ENCODE measurements around the gene OCLN.
"Not testable (repeated sequence)": the region's sequence is repeated elsewhere in the genome, so short reads cannot be mapped to it uniquely, and the experiment has no call there.

Gene OCLN

DNA sequence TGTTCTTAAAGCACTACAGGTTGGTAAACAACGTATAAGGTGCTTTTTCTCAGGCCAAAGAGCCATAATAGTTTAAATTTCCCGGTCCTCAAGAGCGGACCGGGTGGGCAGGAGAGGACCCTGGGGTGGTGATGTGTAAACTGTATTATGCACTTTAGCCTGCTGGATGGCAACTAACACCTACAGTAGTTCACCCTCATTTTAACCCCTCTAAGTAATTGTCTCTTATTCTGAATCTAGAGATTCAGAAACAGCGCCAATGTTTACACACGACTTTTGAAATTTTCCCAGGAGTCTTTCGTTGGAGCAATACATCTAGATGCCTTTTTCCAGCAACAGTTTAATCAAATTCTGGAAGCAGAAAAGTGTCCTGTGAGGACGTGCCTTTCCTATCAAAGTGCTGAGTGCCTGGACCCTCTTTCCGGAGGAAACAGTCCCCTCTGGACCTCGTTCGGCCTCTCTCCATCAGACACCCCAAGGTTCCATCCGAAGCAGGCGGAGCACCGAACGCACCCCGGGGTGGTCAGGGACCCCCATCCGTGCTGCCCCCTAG, 676 bp upstream of the OCLN start:
- FAIRE-seq, result no peak

DNA sequence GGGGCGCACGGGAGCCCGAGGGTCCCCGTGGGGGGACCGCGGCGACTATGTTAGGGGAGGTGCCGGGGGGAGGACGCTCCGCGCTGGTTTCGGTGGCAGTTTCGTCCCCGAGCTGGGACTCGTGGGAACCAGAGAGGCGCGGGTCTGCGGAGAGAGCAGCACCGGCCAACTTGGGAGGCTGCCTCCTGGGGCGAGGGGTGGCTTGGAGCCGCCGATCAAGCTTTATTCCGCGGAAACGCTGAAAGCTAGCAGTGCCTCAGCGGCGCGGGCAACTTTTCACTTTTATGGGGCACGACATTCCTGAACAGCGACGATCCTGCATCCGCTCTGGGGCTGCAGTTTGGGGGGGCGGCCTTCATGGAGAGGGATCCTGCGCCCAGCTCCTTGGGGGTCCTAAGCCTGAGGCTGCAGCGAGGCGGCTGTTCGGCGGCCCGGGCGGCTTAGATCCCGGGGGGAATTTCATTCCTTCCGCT, 369 bp downstream of the OCLN start:
- FAIRE-seq, result no peak

DNA sequence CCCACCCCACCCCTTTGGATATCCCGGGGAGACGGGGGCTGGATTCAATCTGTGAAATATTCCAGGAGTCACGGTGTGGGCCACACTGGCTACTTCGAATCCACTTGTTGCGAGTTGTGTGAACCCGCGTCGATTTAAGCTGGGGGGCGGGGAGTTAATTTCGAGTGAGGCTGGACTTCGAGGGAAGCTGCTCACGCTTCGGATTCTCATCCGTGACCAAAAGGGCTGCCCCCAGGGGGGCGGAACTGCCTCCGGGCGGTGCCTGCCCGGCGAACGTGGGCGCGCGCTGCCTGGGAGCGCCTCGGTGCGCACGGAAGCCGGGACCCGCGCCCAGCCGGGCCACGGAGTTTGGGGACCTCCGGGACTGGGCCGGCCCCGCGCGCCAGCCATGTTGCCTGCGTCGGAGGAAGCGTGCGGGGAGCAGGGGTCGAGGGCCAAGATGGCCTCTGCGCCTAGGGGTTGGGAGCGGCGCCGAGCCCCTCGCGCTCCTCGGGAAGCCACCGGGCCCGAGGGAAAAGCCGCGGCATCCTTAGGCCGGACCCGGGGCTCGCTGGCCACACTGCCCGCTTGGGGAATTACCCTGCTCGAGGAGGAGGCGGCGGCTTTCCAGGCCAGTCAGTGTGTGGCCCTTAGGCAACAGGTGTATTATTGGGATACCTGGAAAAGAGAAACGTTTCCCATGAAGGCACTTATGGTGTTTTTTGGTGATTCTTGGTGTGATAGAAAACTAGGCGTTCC, 975 bp downstream of the OCLN start:
- FAIRE-seq, result no peak

DNA sequence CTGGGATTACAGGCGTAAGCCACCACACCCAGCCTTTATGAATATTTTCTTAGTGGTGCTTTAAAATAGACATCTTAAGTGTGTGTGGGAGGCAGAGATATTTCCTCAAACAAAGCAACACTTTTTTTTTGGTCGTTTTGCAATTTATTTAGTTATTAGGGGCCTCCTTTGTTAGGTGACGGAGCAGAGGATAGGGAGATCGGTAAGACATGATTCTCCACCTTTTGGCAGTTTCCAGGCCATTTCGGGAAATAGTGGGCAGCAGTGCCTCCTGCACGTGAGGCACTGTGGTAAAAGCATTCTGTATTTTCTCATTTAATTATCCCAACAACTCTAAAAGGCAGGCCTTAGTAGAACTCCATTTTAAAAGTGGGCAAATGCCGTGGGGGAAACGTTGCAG, 1.9 kb downstream of the OCLN start:
- no peak for FAIRE-seq

DNA sequence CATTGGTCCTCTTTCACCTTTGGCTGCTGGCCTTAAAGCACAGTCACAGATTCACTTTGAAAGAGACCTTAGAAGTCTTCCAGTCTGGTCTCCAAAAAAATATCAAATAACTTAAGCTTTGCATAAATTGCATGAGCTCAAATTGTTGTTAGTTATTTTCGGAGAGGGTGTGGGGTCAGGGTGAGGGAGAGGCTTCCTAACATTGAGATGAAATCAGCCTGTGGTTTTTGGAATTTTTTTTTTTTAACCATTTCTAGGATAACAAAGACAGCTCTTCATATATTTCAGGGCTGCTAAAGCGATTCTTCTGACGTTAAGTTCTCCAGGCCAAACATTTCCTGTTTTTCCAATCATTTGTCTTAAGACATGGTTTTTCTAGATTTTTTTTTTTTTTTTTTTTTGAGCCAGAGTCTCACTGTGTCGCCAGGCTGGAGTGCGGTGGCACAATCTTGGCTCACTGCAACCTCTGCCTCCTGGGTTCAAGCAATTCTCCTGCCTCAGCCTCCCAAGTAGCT, 4.5 kb downstream of the OCLN start:
- no peak for FAIRE-seq

DNA sequence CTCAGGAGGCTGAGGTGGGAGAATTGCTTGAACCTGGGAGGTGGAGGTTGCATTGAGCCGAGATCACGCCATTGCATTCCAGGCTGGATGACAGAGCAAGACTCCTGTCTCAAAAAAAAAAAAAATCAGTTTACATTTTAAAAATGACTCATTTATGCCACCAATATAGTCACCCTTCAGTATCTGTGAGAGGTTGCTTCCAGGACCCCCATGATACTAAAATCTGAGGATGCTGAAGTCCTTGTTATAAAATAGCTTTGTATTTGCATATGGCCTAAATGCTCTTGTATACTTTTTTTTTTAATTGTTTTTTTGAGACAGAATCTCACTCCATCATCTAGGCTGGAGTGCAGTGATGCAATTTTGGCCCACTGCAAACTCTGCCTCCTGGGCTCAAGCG, 5.8 kb downstream of the OCLN start:
- no peak for FAIRE-seq

DNA sequence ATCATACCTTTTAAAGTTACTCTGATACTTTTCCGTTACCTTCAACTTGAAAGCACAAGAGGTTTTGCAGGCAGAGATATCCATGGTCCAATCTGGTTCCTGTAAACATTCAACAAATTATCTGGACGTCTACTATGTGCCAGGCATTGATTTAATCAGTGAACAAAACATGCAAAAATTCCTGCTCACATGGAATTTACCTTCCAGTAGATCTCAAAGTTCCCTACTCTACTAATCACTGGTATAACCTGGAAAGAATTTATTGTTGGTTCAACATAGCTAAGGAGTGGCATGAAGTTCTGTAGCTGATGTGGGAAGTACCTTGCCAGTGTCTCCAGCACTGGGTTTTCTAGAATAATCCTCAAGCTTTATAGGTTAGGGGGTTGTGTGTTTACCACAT, 9.8 kb downstream of the OCLN start:
- no peak for FAIRE-seq

DNA sequence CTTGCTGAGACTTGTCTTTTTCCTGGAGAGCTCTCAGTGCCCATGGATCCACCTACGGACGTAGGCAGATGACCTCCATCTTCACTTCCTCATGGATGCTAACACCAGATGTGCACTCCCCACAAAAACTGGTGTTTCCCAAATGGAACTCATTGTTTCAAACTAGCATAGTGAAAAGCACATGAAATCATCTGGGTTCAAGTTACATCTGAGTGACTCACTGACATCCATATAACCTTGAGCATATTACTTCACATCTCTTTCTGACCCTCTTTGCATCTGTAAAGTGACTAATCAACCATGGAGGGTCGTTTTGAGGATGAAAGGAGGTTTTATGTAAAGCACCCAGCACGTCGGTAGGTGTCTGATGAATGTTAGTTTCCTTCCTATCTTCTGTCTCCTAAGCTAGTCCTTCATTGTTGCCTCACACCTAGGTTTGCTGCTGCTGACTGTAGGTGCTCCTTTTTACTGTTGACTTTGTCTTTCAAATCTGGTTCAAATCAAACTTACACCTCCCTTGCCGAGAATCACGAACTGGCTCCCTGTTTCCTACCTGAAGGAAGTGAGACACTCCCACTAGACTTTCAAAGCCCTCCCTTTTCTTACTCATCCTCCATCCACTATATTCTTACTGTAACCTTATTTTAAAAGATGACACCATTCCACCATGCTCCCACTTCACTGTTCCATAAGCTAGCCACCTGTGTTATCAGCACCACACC, 10.3 kb downstream of the OCLN start:
- no peak for FAIRE-seq

DNA sequence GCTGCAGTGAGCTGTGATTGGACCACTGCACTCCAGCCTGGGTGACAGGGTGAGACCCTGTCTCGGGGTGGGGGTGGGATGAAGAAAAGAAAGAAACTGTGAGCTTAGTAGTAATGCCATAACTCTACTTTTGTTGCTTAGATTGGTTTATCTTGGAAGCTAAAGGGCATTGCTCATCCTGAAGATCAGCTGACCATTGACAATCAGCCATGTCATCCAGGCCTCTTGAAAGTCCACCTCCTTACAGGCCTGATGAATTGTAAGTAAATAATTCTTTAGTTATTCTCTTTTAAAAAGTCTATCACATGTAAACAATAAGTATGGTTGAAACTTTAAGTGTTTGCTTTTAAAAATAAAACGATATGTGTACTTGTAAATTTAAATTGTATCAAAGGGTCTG, 11.4 kb downstream of the OCLN start:
- no peak for FAIRE-seq

DNA sequence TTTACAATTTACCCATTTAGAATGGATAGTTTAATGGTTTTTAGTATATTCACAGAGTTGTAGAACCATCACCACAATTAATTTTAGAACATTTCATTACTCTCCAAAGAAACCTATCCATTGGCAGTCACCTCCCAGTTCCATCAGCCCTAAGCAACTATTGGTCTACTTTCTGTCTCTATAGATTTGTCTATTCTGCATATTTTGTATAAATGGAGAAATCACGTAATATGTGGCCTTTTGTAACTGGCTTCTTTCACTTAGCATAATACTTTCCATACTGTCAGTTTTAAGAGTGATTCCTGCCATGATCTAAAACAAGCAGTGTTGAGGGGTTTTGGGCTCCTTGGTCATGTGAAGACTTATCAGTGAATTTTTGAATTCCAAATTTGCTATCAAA, 12.7 kb downstream of the OCLN start:
- no peak for FAIRE-seq

DNA sequence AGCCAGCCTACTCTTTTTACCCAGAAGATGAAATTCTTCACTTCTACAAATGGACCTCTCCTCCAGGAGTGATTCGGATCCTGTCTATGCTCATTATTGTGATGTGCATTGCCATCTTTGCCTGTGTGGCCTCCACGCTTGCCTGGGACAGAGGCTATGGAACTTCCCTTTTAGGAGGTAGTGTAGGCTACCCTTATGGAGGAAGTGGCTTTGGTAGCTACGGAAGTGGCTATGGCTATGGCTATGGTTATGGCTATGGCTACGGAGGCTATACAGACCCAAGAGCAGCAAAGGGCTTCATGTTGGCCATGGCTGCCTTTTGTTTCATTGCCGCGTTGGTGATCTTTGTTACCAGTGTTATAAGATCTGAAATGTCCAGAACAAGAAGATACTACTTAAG, 16.6 kb downstream of the OCLN start:
- FAIRE-seq, result no peak

DNA sequence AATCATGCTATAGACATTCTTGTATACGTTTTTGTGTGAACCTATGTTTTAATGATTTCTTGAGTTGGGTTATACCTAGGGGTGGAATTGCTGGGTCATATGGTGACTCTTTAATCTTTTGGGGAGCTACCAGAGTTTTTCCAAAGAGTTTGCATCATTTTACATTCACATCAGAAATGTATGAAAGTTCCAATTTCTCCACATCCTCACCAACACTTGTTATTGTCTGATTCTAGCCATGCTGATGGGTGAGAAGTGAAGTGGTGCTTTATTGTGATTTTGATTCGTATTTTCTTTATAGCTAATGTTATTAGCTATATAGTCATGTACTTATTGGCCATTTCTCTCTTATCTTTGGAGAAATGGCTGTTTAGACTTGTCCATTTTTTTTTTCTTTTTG, 18.1 kb downstream of the OCLN start:
- no peak for FAIRE-seq

DNA sequence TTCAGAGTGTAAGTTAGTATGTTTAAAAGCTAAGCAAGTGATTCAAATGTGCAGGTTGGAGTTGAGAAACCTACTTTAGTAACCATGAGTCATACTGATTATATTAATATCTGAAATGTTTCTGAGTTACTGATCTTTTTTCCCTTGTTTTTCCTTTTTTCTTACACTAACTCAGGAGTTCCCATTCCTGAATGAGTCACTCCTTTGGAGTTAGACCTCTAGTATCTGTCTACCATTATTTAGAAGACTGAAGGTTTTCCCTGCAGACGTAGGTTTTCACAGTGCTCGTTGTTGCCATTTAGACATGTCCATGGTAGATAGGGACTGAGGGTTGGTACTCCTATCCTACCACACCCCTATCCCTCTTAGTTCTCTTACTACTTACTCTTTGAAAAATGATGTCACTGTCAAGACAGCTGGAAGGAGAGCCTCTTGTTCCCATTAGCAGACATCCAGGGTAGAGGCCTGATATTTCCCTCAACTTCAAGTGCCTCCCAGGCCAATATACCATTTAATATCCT, 20.2 kb downstream of the OCLN start:
- no peak for FAIRE-seq

DNA sequence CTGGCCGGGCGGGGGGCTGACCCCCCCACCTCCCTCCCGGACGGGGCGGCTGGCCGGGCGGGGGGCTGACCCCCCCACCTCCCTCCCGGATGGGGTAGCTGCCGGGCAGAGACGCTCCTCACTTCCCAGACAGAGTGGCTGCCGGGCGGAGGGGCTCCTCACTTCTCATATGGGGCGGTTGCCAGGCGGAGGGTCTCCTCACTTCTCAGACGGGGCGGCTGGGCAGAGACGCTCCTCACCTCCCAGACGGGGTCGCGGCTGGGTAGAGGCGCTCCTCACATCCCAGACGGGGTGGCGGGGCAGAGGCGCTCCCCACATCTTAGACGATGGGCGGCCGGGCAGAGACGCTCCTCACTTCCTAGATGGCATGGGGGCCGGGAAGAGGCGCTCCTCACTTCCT, 23.0 kb downstream of the OCLN start:
- not testable (repeated sequence) for FAIRE-seq

DNA sequence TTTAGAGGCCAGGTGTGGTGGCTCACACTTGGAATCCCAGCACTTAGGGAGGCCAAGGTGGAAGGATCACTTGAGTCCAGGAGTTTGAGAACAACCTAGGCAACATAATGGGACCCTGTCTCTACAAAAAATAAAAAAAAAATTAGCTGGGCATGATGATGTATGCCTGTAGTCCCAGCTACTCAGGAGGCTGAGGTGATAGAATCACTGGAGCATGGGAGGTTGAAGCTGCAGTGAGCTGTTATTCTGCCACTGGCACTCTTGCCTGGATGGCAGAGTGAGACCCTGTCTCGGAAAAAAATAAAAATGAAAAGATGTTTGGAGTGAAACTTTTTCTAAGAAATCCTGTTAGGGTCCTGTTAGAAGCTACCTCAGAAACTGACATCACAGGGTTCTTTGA, 24.2 kb downstream of the OCLN start:
- no peak for FAIRE-seq

DNA sequence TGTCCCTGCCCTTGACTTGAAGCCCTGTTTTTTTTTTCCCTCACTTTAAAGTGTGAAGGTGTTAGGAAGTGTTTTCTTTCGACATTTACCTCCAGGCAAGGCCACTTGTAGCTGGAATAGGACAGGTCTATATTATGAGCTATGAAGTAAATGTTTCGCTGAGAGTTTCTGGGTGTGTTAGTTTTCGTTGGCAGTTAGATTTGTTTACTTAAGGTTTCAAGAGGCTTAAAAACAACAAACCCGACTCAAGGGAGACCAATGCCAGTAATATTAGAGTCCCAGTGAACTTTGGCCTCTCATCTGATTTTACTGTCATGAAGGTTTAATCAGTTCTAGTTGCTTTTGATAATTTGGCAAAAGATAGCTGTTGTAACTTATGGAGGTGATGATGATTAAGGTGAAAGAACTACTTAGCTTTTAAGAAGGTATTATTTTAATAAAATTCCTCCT, 25.2 kb downstream of the OCLN start:
- FAIRE-seq, result no peak

DNA sequence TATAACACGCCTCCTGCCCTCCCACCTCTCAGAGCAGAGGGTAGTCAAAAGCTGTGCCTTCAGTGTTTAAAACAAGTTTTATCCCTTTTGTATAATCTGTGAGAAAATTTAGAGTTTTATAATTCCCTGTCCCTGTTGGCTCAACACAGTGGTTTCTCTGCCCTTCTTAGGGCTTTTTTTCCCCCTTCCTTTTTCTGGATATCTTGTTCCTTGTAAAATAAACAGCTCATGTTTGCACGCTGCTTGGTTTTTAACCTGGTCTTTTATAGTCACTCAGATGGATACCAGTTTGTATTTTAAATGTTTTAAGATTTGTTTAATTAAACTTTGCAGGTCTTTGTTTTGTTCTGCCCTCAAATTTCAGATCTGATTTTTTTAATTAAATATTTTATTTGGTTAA, 26.7 kb downstream of the OCLN start:
- FAIRE-seq, result no peak

DNA sequence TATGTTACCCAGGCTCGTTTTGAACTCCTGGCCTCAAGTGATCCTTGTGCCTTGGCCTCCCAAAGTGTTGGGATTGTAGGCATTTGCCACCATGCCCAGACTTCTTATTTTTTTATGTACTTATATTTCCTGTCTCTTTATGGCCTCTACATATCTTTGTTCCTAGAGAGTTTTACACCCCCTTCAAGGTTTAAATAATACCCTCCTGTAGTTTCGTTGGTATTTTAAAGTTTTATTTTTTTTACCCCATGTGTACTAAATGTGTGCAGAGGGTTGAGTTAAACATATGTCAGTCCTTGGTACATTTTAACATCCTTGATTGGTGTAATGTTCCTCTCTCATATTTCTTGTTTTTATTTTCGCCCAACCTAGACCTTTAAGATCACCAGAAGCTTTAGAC, 29.4 kb downstream of the OCLN start:
- no peak for FAIRE-seq

DNA sequence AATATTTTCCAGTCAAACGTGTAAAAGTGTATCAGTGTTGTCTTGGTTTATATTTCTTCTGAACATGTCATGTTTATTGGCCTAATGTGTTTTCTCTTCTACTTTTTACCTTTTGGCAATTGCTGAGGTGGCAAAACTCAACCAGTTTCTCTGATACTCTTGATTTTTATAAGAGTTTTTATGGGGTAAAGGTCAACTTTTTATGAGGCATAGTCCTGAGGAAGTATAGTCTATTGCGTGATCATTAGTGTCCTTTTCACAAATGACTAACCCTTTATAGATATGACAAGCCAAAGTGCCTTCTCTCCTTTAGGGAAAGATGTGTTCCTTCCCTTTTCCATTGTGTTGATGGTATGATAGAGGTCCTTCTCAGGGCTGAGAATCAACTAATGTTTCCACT, 32.9 kb downstream of the OCLN start:
- FAIRE-seq, result no peak

DNA sequence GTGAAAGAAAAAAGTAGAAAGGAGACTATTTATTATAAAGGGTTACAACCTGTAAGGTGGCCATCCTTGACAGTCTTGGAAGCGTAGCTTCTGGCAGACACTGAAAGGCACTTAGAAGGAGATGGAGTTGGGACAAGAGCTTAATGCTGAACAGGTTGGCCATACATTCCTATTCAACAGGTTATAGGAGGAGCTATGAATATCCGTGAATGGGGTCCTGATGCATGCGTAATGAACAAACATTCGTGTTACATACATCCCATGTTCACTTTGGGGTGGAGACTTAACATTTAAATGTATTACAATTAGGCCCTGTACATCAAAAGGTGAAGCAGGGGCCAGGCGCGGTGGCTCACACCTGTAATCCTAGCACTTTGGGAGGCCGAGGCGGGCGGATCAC, 34.1 kb downstream of the OCLN start:
- FAIRE-seq, result no peak

DNA sequence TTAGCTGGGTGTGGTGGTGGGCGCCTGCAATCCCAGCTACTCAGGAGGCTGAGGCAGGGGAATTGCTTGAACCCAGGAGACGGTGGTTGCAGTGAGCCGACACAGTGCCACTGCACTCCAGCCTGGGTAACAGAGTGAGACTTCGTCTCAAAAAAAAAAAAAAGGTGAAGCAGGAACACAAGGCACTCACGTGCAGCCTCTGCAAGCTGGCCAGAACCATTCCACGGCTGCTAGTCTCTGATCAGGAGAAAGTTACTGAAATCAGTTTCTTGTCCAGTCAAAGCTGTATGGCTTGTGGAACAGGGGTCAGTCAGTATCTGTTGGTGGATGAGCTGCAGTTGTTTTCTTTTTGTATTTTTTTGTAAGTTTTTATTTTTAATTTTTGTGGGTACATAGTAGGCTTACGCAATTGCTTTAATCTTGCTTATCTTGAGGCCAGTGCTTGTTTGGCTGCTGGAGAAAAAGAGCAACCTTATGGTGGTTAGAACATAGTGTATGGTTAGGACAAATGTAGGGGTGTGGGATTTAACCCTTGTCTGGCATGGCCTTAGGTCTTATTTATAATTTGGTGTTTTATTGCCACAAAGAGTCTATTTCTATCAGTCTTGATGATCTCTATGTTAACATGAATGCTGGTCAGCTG, 34.7 kb downstream of the OCLN start:
- no peak for FAIRE-seq

DNA sequence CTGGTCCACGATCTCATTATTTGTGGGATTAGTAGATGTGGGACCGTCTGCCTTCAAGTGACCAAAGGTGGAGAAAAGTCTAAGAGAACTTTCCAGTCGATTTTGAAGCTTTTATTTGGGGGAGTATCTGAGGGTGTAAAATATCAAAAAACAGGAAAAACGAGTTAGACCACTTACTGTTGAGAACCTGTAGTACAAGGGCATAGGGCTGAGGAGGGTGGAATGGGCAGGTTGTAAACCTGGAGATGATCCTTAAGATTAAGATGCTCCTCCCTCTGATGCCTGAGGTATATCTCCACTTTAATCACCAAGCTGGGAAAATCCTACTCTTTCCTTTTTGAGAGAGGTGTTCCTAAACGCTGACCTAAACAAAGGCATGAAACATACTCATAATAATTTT, 35.4 kb downstream of the OCLN start:
- no peak for FAIRE-seq

DNA sequence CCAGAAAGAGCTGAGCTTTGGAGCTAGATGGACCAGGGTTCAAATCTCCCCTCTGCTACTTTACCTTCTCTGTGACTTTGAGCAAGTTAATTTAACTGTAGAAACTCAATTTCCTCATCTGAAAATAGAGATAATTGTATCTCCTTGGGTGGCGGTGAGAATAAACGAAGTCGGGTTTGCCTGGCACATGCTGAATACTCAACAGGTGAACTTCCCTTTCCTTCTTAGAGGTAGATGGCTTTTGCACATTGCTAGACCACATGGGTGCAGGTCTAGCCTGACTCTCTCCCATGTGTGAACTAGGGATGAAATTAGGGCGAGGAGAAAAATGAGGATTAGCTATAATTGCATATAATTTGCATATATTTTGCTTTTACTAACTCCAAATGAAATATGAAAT, 36.0 kb downstream of the OCLN start:
- no peak for FAIRE-seq
